ENCODE results near the gene C6orf132. TPM values are rescaled to one million over a fixed set of nuclear protein-coding genes. Genes with fewer than 3 reads are reported as not detected.

The C6orf132 gene
- total RNA-seq, 1 experiment from 2014 or later: 48.4 TPM

GRCh38 chr6:42084889-42085288, 57.5 kb downstream of the C6orf132 start:
- no peak overlapping the region for H2BK12ac ChIP-seq (ENCODE audit: insufficient read length, low read depth, low read length)
- peaks cover 2 to 5% (median 3%) of the 10 kb centered on the region in 3 experiments; a peak in 3 of 7 replicates for H3K36me3 Mint-ChIP-seq (ENCODE audit: insufficient read depth in 1 of 3, low read depth in 3 of 3)

More at GRCh38 chr6:42084889-42085288, 57.5 kb downstream of the C6orf132 start:
- Histone ChIP-seq H3K27ac (ENCODE audit: insufficient read length, low read depth, low read length) (no peak overlapping the region), H3K4ac (ENCODE audit: low read depth, low read length) (no peak overlapping the region), H3K4me1 (ENCODE audit: insufficient read depth, low read length) (no peaks in the 10 kb centered on the region; the same call in 1 of the 2 replicates), H2BK5ac (ENCODE audit: insufficient read length, low read length) (no peak overlapping the region), H3K79me2 (ENCODE audit: insufficient read depth, low read length) (no peaks in the 10 kb centered on the region), H3K14ac (ENCODE audit: insufficient read depth, low read length) (no peak overlapping the region), H2BK15ac (ENCODE audit: low read depth, low read length) (no peak overlapping the region), H3K23ac (ENCODE audit: insufficient read length, low read depth, low read length) (no peak overlapping the region), H4K20me1 (ENCODE audit: control insufficient read depth, insufficient read depth, insufficient read length) (no peaks in the 10 kb centered on the region), H2AK5ac (ENCODE audit: insufficient read length, low read length) (no peak overlapping the region), H3K9ac (ENCODE audit: extremely low read depth, insufficient read length, low read length) (no peak overlapping the region), H3K4me2 (ENCODE audit: insufficient read depth, insufficient read length, low read length) (no peak overlapping the region), H2AFZ (ENCODE audit: low read length) (no peak overlapping the region), H3K79me1 (ENCODE audit: insufficient read depth, low read depth, low read length, poor library complexity, severe bottlenecking) (no peaks in the 10 kb centered on the region), H2BK120ac (ENCODE audit: low read depth, low read length, poor library complexity, severe bottlenecking) (no peak overlapping the region), H3T11ph (ENCODE audit: low read length) (no peak overlapping the region), H3K23me2 (ENCODE audit: insufficient read length, low read depth, low read length, poor library complexity, severe bottlenecking) (no peaks in the 10 kb centered on the region), H3K18ac (ENCODE audit: insufficient read length, low read depth, low read length) (no peak overlapping the region), H2BK20ac (ENCODE audit: low read depth, low read length, poor library complexity, severe bottlenecking) (no peak overlapping the region), H3K27me3 (ENCODE audit: insufficient read depth, low read length) (no peaks in the 10 kb centered on the region), H3K9me3 (ENCODE audit: control insufficient read depth, low read depth, low read length) (no peaks in the 10 kb centered on the region), H4K5ac (ENCODE audit: insufficient read length, low read depth, low read length) (no peak overlapping the region), H4K8ac (replicated peaks; ENCODE audit: insufficient read length, low read depth, low read length) (no peak overlapping the region), H3K56ac (ENCODE audit: insufficient read length, low read depth, low read length) (no peak overlapping the region), H4K91ac (ENCODE audit: insufficient read length, low read depth, low read length) (no peak overlapping the region)
- DNase-seq: no peak
- Mint-ChIP-seq H3K4me1 (peaks cover 11 to 18% of the 10 kb centered on the region in 2 experiments), H3K27me3 (ENCODE audit: low read depth) (peaks cover 39% of the 10 kb centered on the region), H3K9me3 (no peaks in the 10 kb centered on the region), H3K27ac (no peak overlapping the region), H3K4me3 (no peak overlapping the region)
- no peak for TF ChIP-seq CTCF (conservative IDR thresholded peaks at IDR 0.05)
- no CpG with 5 or more reads among the region's 5 CpGs for WGBS (ENCODE audit: extremely low coverage, insufficient read length, low lambda C conversion rate)
